T-helper 9 cell (primary cell): ENCODE measurements around the gene AFF3.

ENCODE experiments used
- DNase-seq: peaks from one replicate; pipeline ENCODE4 v3.0.0-alpha.2; 2020

Gene AFF3

DNA sequence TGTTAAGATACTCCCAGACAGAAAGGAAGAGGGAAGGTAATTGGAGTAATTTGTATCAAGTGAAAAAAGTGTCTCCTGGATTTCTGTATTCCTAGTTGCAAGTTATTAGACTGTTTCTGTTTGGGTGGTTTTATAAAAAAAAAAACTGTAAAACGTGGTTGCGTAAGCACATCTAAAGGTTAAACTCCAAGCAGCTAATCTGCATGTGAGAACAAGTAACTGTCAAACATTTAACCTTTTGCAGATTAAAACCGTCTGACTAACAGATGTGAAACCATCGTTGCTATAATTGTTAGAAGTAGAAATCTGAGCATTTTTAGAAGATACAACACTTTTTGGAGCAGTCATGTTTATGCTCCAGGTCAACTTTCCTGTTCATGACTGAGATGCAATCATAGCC lies 72.3 kb downstream of the AFF3 start:
- no peak for DNase-seq

DNA sequence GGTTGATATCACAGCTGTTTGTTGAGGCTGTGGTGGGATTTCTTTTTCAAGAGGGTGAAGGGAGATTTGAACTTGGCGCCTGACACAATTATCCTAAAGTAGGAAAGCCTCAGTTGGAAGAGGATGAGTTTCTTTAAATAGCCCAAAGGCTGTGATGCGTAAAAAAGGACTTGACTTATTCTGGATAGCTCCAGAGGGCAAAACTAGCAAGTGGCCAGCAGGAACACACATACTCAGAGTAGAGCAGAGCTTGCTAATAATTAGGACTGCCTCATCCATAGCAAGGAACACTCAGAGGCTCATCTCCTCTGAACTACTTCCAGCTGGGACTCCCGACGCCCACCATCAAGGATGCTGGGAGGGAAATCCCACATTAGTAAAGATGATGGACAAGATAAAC lies 74.0 kb downstream of the AFF3 start:
- no peak for DNase-seq

- DNase-seq: no peak
Measured at GRCh38 chr2:100067784-100068183, 74.6 kb downstream of the AFF3 start.

DNA sequence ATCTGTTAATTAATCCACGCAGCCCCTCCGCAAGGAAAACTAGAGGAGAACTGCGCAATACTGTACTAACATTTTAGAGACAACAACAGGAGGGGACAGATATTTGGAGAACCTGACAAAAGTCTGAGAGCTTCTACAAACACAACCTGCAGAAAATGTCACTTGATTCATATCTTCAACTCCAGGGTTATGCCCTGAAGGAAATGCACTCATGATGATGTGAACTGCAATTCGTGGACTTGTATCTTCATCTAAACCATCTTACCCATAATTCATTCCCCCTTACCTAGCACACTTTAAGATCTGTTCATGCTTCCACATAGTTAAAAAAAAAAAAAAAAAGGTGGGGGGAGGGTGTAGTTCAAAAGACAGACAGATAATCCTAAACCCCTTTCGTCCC lies 75.5 kb downstream of the AFF3 start:
- DNase-seq: no peak

DNA sequence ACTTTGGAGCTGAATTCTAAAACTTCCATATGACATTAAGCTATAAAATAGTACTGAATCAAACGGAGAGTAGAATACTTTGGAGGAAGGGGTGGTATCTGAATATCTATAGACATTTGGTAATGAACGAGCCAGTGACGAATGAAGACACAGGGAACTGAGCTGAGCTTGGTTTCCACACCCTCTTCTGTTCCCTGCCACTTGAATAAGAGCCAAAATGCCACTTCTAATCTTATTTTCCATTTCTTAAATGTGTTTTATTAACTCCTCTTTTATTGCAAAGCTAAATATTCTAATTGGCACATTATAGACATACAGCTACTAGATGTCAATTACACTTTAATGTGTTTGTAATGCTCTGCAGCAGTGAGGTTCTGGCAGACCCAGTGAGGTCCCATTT lies 76.1 kb downstream of the AFF3 start:
- no peak for DNase-seq

- DNase-seq: no peak
Measured at GRCh38 chr2:100064592-100065428, 77.6 kb downstream of the AFF3 start.

DNA sequence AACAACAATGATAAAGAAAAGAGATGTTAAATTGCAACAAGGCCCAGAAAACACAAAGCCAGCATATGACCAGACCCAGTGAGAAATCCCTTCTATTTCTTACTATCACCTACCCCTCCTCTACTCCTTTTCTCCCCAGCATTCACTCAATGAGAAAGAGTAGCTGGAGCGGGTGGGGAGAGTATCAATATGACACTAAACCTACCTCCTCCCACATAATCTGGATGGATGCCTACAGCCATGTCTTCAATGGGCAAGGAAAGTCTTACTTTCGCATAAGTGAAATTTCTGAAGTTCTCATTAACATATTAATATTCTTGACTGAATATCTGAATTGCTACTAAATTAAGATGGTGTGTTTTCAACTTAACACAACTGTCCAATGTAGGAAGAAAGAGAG lies 78.2 kb downstream of the AFF3 start:
- no peak for DNase-seq

- no peak for DNase-seq
Measured at GRCh38 chr2:100063459-100063953, 78.9 kb downstream of the AFF3 start.

DNA sequence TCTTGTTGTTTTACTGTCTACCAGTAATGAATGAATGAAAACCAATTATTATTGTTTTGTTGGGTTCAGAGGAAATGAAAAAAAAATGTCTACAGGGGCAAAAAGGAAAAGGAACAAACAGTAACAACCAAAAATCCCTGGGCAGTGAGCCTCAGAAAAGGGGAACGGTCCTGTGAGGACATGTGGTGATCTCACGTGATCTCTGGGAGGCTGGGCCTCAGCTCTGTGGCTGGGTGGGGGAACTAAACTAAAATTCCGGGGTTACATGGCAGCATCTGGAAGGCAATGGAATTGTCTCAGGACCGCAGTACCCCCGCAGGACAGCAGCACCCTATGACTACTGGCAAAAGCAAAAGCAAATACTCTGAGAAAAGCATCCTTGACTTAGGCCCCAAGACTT lies 80.1 kb downstream of the AFF3 start:
- DNase-seq: no peak

DNA sequence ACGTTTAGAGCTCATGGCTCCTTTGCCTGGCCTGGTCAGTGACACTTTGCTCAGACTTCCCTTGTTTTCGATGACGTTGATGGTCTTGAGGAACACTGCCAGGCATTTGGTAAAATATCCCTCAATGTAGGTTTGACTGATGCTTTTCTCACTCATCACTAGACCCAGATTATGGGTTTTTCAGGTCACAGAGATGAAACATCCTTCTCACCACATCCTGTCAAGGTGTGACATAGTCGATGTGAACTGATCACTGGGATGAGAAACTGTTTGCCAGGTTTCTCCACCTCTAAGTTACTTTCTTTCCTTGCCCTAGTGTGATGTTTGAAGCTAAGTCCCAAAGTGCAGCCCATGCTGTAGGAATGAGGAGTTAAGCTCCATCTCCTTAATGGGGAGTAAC lies 81.5 kb downstream of the AFF3 start:
- no peak for DNase-seq

DNA sequence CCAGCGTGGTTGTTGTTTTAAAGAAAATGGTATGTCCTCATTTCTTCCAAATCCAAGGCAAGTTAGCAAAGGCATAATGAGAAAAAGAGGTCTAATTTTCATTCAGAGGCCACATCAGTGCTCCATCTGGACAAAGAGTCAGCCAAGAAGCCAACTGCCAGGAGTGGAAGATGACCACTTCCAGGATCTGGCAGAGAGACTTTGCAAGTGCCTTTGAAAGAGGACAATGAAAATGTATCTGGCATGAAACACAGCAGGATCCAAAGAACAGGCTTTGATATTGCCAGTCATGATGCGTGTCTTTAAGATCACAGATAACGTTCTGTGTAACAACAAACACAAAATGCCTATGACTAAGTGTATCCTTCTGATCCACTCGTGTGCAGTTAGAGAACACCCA lies 82.8 kb downstream of the AFF3 start:
- no peak for DNase-seq

GRCh38 chr2:100057901-100058261 lies 84.5 kb downstream of the AFF3 start:
- DNase-seq: no peak

DNA sequence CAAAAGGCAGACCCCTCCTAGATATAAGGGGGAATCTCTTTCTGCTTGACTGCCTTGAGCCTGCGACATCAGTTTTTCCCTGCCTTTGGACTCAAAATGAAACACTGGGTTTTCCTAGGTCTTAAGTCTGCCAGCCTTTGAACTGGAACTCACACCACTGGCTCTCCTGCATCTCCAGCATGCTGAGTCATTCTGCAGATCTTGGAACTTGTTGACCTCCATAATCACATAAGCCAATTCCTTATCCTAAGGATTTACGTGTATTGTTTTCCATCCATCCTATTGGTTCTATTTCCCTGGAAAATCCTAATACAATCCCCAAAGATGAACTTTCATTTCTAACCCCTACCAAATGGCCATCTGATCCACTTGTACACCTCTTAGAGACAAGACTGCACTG lies 88.0 kb downstream of the AFF3 start:
- DNase-seq: no peak

DNA sequence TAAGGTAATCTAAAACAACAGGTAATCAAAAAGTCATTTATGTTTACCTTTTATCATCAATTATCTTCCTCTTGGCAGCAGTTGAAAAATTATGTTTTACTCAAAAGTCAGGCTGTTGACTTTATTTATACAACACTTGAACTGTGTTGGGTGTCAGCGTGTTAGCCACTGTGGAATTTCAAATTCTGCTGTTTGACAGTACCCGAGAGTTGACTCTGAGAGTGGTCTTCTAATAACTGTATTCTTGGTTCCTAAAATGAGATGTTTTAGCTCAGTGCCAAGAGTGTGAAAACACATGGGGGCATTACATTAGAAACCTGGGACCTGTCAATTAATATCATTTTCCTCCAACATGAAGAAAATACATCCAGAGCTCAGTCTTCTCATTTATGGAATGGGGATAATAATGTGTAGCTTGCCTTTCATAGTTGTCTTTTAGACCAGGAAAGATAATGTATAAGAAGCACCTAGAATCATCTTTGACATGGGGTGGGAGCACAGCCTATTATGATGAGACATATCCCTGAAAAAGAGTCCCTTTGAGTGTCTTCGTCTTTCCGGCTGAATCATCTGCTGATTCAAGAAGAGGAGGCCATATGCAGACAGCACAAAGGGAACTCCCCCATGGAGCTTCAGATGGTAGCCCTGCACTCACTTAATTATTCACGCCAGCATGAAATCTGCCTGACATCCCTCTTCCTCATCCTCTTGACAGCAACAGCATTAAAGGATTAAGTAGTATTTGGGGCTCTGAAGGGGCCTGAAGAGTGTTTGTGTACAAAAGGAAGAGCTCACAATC lies 89.1 kb downstream of the AFF3 start:
- no peak for DNase-seq

DNA sequence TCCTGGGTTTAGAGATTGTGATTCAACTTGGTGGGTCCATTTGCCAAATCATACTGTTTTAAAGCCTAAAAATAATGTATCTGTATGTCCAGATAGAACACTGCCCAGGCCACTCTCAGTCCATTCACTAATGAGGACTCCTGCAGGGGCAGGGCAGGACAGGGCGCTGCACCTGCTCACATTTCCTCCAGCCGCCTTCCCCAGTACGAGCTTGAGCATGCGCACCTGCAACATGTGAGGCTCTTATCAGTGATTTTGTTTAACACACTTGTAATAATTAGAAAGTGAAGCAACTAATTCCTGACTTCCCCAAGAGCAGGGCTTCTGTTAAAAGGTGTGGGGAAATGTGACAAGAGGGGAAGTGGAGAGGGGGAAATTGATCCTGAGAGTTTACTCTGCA lies 89.7 kb downstream of the AFF3 start:
- DNase-seq: no peak

GRCh38 chr2:100051253-100051652 lies 91.1 kb downstream of the AFF3 start:
- no peak for DNase-seq

GRCh38 chr2:100050685-100051084 lies 91.7 kb downstream of the AFF3 start:
- no peak for DNase-seq

DNA sequence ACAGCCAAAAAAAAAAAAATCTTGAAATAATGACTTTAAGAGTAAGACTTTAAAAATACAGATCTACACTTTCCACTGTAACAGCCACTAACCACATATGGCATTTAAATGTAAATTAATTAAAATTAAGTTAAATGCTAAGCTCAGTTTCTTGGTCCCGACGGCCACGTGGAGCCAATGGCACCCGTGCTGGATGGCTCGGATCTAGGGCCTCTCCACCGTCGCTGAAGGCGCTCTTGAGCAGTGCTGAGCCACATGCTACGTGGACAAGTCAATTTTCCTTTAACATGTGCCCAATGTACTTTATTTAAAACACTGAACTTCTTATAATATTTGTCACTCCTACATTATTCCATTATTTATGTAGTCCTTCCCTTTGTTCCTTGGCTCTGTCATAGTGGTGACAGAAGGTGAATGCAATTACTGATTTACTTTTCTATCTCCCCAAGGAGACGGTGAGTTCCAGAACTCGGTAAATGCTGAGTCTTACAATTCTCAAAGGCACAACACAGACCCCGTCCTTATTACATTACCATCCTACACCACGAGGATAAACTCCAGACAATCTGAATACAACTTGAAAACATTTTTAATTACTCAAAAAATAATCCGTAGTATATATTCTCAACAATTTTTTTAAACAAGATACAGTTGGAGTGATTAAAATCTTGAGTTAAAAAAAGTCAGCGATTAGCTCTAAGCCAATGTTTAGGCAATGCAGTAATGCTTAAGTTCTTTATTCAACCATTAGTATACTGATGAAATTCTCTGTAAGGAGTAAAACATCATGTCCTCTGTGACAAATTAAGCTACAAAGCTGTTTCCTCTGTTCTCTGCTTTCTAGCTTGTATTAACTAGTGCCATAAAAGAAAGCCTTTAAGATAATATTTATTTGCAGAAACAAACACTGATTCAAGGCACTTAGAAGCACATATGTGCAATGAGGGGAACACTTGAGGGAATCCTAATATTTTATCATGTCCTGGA lies 95.1 kb downstream of the AFF3 start:
- DNase-seq: no peak

DNA sequence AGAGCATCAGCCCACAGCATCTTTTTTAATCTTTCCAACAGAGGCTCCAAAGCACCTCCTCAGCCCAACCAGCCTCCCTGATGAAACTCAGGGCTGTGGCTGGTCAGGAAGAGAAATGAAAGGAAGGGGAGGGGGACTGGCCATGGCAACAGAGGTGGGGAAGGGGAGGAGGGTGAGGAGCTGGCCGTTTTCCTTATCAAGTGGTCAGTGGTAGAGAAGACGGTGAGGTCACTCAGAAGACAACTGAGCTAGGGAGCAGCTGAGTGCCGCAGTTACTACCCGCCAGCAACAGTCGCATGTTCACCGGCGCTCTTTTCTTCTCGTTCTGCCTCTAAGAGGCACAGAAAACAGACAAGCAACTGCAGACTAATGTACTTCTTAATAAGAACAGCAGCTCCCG lies 97.4 kb downstream of the AFF3 start:
- no peak for DNase-seq

DNA sequence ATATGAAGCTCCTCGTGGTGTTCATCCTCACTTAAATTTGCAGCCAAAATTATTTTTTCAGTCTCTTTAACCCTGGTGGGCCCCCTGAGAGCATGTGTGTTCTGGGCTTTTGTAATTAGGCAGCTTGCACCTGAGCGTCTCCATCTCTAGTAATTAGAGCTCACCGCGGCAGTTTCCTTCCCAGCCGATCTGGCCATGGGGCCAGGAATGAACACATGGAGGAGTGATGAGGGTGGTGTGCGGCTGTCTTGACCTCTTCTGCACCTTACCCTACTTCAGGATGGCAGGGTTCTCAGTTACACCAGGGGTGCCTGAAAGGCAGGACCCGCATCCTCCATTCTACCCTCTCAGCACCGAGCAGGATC lies 98.5 kb downstream of the AFF3 start:
- DNase-seq: no peak

DNA sequence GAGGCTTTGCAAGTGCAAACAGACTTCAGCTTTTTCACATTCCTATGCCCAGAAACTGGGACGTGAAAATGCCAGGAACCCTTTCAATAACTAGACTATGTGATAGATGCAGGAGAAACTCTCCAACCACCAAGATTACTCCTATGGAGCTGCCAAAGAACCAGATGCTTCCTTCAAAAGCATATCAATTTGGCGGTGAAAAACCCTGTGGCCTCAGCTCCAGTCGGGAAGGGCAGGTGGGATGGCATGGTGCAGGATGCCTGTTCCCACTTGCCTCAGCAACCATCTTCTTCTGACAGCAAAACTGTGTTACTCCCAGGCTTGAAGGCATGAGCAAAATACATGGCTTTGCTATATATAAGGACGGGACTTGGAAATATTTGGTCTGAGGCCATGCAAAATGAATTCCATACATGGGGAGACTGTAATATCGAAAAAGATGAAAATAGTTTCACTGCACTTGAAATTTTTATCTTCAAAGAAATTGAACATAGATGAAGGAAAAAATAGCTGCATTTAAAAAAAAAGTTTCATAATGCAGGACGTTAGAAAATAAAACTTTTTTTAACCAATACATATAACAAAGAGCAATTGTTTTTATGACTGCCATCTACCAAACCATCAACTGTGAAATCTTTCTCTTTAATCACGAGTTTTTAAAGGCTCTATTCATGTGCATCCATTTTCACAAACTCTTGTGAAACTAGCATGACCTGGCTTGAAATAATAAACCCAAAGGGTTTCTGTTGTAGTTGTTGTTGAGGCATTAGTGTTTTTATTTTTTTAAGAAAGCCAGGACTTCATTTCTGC lies 99.1 kb downstream of the AFF3 start:
- DNase-seq: no peak

GRCh38 chr2:100042562-100042961 lies 99.8 kb downstream of the AFF3 start:
- DNase-seq: no peak
